Left renal pelvis (tissue), 4 donors: ENCODE measurements around the gene GMEB2. TPM values are rescaled to one million over a fixed set of nuclear protein-coding genes. Genes with fewer than 3 reads are reported as not detected.
A peak's percentile ranks its signal among the peaks of the same experiment; 100 is the strongest.

Experiments
- DNase-seq, 4 donors: peaks; one replicate each; pipeline ENCODE4 v3.0.0-alpha.2; 2013; ENCODE audit warnings: low read depth in 4 of 4, low spot score in 3 of 4
- polyA plus RNA-seq, 4 donors: library from polyadenylated mRNA; unstranded; fragments of 120-200 nt; gene quantifications; one replicate each; pipeline ENCODE4 v1.2.1, GENCODE V29; 2013; ENCODE audit not compliant: insufficient read length in 4 of 4

GMEB2 gene
- polyA plus RNA-seq, 4 donors = 8.9 to 13.8 (median 9.3) TPM

DNA sequence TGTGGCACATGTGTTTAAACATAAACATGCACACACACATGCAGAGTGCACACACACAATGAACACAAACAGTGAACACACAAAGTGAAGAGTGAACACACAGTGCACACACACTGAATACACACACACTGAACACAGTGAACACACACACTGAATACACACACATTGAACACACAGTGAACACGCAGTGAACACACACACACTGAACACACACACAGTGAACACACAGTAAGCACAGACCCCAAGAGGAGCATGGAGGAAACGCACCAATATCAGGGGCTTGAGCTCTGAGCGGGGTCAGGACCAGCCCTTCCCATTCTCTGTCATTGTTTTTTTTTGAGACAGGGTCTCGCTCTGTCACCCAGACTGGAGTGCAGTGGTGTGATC, 35.8 kb downstream of the GMEB2 start:
- DNase-seq = no peak

- DNase-seq = no peak
These were observed 36.4 kb downstream of the GMEB2 start for GRCh38 chr20:63590218-63591146.

DNA sequence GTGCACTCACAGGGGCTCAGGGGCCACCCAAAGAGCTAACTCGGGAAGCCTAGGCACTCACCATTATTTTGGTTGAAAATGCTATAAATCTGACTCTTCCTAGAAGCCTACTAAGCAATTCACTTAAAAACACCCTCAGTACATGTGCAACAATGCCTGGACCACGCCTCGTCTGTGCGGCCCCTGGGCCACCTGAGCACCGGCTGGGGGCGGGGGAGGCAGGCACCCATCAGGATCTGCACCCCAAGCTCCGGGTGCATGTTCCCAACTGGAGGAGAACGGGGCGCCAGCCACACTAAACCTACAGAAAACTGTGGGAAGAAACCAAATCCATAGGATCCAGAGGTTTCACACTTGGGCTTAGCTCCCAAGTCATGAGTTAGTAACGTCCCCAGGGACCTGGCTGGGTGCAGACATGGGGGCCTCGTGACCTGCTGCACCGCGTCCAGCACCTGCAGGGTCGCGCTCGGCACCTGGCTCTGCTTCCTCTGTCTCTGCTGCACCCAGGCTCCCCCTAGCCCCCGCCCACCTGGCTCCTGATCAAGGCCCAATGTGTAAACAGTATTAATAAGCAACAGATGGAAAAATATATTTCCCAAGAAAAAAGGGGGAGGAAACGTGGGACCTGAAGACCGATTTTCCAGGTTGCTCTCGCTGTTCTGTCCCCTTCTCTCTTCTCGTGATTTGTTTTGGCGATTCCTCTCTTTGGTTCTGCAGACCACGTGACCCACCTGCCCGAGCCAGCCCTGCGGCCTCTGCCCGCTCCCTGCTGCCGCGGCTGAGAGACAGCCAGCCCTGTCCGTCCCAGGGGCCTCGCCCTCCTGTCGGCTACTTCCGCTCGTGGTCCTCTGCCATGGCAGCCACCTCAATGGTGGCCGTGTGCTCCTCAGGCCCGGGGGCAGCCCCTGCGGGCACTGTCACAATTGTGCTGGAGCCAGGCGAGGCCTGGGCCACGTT, 37.4 kb downstream of the GMEB2 start:
- no peak for DNase-seq

- DNase-seq = no peak
These were observed 38.3 kb downstream of the GMEB2 start for GRCh38 chr20:63588641-63589041.

- DNase-seq = no peak
These were observed 38.9 kb downstream of the GMEB2 start for GRCh38 chr20:63587776-63588591.

DNA sequence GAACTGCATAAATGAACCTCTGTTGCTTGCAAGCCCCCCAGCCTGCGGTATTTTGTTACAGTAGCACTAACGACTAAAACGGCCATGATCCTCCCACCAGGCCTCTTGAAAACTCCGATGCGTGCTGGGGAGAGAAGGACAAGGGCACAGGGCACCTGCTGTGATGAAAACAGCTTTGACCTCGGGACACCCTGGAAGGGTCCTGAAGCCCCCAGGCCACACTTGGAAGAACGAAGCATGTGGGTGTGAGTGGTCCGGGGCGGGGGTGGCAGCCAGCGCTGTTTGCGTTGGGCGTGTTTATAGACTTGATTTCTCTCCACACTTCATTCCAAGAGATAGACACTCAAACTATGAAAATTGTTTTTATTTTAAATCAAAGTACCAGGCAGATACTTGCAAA, 39.6 kb downstream of the GMEB2 start:
- DNase-seq = no peak

DNA sequence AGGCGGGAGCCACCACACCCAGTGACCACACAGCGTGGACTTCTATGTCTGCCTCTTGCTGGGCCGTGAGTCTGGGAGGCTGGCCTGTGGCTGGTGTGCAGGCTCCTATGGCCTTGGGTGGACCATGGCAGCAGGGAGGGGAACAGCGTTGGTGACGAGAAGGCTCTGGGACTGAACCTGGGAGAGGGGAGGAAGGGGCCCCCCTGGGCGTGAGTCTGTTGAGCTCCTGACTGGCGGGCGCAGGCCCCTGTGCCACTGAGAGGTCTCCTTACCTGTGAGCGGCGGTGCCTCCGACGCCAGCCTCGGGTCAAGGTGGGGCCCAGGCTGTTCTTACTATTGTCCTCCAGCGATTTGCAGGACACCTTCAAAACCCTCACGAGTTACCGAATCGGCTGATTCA, 40.1 kb downstream of the GMEB2 start:
- DNase-seq = no peak

DNA sequence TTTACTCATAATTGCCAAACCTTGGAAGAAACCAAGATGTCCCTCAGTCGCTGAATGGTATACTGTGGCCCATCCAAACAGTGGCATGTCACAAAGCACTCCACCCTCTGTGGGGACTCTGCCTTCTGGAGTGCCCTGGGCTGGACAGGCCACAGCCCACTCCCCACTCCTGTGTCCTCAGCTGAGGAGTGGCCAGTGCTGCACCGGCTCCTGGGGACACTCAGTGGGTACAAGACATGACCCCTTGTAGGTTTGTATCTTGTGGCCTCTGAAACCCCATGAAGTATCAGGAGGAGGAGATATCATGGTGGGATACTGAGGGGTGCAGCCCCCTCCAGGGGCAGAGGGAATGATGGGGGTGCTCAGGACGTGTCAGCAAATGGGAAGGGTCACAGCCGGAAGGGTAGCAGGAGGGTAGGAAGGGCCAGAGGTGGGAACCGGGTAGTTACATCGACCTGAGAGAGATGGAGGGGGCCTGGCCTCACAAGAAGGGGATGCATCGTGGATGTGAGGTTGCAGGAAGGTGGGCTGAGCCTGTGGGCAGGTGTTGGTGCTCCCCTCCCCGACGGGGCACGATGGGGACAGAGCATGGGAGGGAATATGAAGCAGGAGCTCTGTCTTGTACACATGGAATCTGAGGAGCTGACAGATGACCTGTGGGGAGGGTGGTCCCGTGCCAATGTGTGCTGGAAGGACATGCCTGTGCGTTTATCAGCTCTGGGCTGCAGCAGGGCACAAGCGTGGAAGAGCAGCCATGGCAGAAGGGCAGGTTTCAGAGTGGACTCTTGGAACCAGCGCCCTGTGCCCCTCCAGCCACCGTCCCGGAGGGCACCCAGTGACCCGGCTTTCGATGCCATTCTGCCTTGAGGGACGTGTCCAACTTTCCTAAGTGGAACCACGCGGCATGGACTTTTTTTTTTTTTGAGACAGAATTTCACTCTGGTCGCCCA, 41.0 kb downstream of the GMEB2 start:
- no peak for DNase-seq

DNA sequence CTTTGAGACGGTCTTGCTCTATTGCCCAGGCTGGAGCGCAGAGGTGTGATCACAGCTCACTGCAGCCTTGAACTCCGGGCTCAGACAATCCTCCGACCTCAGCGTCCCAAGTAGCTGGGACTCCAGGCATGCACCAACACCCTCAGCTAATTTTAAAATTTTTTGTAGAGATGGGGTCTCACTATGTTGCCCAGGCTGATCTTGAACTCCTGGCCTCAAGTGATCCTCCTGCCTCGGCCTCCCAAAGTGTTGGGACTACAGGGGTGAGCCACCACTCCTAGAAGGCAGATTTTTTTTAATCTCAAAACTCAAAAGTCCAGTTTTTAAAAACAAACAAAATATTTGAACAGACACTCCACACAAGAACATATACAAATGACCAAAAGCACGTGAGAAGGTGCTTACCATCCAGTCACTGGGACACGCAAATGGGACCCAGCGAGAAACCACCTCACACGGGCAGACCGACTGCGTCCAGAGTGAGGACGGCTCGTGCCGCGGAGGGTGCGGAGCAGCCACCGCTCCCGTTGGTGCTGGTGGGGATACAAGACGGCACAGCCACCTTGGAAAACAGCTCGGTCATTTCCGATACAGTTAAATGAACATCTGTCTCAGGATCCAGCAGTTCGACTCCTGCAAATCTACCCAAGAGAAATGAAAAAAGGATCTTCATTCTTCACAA, 44.4 kb downstream of the GMEB2 start:
- DNase-seq = no peak

GRCh38 chr20:63580796-63581461, 46.0 kb downstream of the GMEB2 start:
- DNase-seq = peak in 1 of 4 donors; percentile 18

DNA sequence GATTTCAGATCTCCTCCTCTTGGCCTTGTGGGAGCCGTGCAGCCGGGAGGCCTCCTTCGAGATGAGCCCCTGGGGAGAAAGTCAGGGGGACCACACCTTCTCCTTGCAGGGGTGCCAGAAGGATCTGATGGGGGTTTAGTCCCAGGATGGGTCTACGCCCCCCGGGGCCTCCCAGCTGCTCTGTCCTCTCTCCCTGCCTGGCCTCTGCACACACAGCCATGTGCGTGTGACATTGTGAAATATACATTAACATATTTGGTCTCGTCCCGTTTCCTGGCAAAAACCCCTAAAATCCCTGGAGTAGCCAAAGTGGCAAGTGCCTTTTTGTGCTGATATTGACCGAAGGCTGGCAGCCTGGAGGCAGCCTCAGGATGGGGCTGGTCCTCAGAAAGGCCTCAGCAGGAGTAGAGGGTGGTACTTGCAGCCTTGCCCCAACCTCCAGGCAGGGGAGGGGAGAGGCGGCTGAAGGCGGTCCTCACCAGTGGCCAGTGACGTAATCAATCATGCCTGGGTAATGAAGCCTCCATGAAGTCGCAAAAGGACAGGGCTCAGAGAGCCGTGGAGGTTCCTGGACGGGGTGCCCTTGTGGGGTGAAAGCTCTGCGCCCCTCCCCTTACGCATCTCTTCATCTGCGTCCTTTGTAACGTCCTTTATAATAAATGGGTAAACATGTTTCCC, 47.7 kb downstream of the GMEB2 start:
- DNase-seq = no peak

- no peak for DNase-seq
These were observed 48.5 kb downstream of the GMEB2 start for GRCh38 chr20:63578224-63579016.

GRCh38 chr20:63577317-63577894, 49.5 kb downstream of the GMEB2 start:
- no peak for DNase-seq

- no peak for DNase-seq
These were observed 50.6 kb downstream of the GMEB2 start for GRCh38 chr20:63576311-63576710.

DNA sequence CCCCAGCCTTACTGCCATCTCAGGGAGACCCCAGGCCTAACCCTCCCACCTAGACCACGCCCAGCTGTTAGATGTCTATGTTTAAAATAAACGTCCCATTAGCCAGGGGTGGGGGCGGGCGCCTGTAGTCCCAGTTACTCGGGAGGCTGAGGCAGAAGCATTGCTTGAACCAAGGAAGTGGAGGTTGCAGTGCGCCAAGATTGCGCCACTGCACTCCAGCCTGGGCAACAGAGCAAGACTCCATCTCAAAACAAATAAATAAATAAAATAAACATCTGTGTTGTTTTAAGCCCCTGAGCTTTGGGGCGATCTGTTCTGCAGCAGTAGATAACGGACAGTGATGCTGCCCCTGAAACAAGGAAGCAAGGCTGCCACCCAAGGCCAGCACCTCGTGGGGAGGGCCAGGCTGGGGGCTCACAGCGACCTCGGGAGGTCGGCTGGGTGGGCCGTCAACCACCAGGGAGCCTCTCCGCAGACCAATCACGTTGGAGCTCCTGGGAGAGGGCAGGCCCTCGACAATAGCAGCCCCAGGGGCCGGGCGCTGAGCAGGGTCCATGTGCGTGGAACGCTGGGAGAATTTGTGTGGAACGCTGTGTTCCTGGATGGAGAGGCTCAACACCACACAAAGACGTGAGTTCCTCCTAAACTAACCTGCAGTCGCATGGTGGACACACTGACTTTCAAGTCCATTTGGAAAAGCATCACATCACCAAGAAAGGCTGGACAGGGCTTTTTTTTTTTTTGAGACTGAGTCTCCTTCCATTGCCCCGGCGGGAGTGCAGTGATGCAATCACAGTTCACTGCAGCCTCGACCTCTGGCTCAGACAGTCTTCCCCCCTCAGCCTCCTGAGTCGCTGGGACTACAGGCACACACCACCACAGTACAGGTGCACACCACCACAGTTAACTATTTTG, 51.8 kb downstream of the GMEB2 start:
- DNase-seq = no peak
